SK-N-SH (cell line): ENCODE data around the gene SDCCAG8. TPM values are rescaled to one million over a fixed set of nuclear protein-coding genes. Genes with fewer than 3 reads are reported as not detected.

Source experiments
- CTCF ChIA-PET: fragments of 300-600, 350-600 bp; formaldehyde crosslinking; extraction: SDS; loops from one replicate; lab custom pipeline; 2021; lab: Yijun Ruan, JAX
- POLR2A ChIA-PET: fragments of 350-600 bp; sonication (Branson Sonifier 250); formaldehyde crosslinking; extraction: SDS; loops from one replicate; lab custom pipeline; 2020; ENCODE audit warnings: antibody characterized with exemption, inconsistent platforms; lab: Yijun Ruan, JAX
- DNase-seq: peaks from one replicate; pipeline ENCODE4 v3.0.0; 2012
- H2AFZ ChIP-seq: fragments of 200-600 bp; sonication (generic); 2 replicates; pipeline ENCODE4 v1.8.1; 2016; ENCODE audit warnings: antibody characterized with exemption, mild to moderate bottlenecking, low read depth
- H3F3A ChIP-seq: fragments of 200-600 bp; sonication (generic); replicated peaks from 2 replicates; pipeline ENCODE3; 2016; ENCODE audit warnings: antibody characterized with exemption, mild to moderate bottlenecking; ENCODE audit not compliant: insufficient read depth
- H3K27ac ChIP-seq, 2 experiments: fragments of 200-500 bp in 1 of 2; fragments of 200-600 bp in 1 of 2; sonication (Bioruptor generic) in 1 of 2; sonication (generic), shearing (Covaris generic) in 1 of 2; 2 replicates each; pipeline versions ENCODE4 v1.5.1 to v1.6.1; 2014 to 2016; ENCODE audit warnings: low read depth in 2 of 2, inconsistent platforms in 1 of 2, low read length in 1 of 2, mild to moderate bottlenecking in 1 of 2, mixed read lengths in 1 of 2
- H3K27me3 ChIP-seq: fragments of 200-600 bp; sonication (generic), shearing (Covaris generic); 2 replicates; pipeline ENCODE4 v1.6.1; 2016; ENCODE audit warnings: mixed run types; ENCODE audit not compliant: insufficient read depth
- H3K36me3 ChIP-seq, 2 experiments: fragments of 200-500 bp in 1 of 2; fragments of 200-600 bp in 1 of 2; sonication (Bioruptor generic) in 1 of 2; sonication (generic) in 1 of 2; replicated peaks in 1 of 2; 2 replicates each; pipeline versions ENCODE3 to v1.5.1; 2014 to 2016; ENCODE audit warnings: low read length in 1 of 2, mild to moderate bottlenecking in 1 of 2; ENCODE audit not compliant: insufficient read depth in 2 of 2, control insufficient read depth in 1 of 2
- H3K4me1 ChIP-seq, 2 experiments: fragments of 200-500 bp in 1 of 2; fragments of 200-600 bp in 1 of 2; sonication (Bioruptor generic) in 1 of 2; sonication (generic), shearing (Covaris generic) in 1 of 2; 2 replicates each; pipeline versions ENCODE4 v1.5.1 to v1.6.1; 2014 to 2016; ENCODE audit warnings: low read depth in 1 of 2, low read length in 1 of 2, mixed run types in 1 of 2; ENCODE audit not compliant: insufficient read depth in 2 of 2, control insufficient read depth in 1 of 2
- H3K4me2 ChIP-seq: fragments of 200-600 bp; sonication (generic), shearing (Covaris generic); 2 replicates; pipeline ENCODE4 v1.6.1; 2017; ENCODE audit warnings: mixed run types
- H3K4me3 ChIP-seq, 2 experiments: fragments of 200-500 bp in 1 of 2; fragments of 200-600 bp in 1 of 2; sonication (Bioruptor generic) in 1 of 2; sonication (generic), shearing (Covaris generic) in 1 of 2; 2 replicates each; pipeline versions ENCODE4 v1.5.1 to v1.8.1; 2014 to 2016; ENCODE audit warnings: low read depth in 2 of 2, inconsistent platforms in 1 of 2, low read length in 1 of 2, mild to moderate bottlenecking in 1 of 2, mixed read lengths in 1 of 2, moderate library complexity in 1 of 2
- H3K79me2 ChIP-seq: fragments of 200-600 bp; sonication (generic); 2 replicates; pipeline ENCODE4 v1.8.1; 2017; ENCODE audit warnings: mild to moderate bottlenecking; ENCODE audit not compliant: insufficient read depth
- H3K9ac ChIP-seq: fragments of 200-600 bp; sonication (generic); 2 replicates; pipeline ENCODE4 v1.6.1; 2017; ENCODE audit warnings: mixed run types
- H3K9me2 ChIP-seq: fragments of 200-600 bp; sonication (generic); 2 replicates; pipeline ENCODE4 v1.6.1; 2017; ENCODE audit warnings: mixed run types
- H3K9me3 ChIP-seq: fragments of 200-600 bp; sonication (generic); 2 replicates; pipeline ENCODE4 v1.6.1; 2017; ENCODE audit warnings: mixed run types, mild to moderate bottlenecking, moderate library complexity
- H4K20me1 ChIP-seq: fragments of 200-600 bp; sonication (generic); 2 replicates; pipeline ENCODE4 v1.6.1; 2017; ENCODE audit warnings: mild to moderate bottlenecking, mixed run types; ENCODE audit not compliant: insufficient read depth
- CTCF ChIP-seq: fragments of 200-600 bp; sonication (generic); IDR thresholded peaks from 2 replicates; pipeline ENCODE4 v1.6.1; 2017; ENCODE audit warnings: antibody characterized with exemption, mild to moderate bottlenecking, moderate library complexity
- EP300 ChIP-seq, 2 experiments: IDR thresholded peaks; 2 replicates each; pipeline versions ENCODE4 v1.4.0 to v1.6.1; 2012; ENCODE audit warnings: borderline replicate concordance in 1 of 2, low read depth in 1 of 2, low read length in 1 of 2
- FOSL2 ChIP-seq: IDR thresholded peaks from 2 replicates; pipeline ENCODE4 v1.4.0; 2012; ENCODE audit warnings: low read depth, mild to moderate bottlenecking, moderate library complexity, borderline replicate concordance
- FOXJ3 ChIP-seq: sonication (generic); formaldehyde crosslinking; IDR thresholded peaks from 2 replicates; pipeline ENCODE4 v1.5.1; 2020; ENCODE audit warnings: mild to moderate bottlenecking, missing genetic modification reagents
- IRF3 ChIP-seq: fragments of 150-350 bp; IDR thresholded peaks from 2 replicates; pipeline ENCODE4 v1.6.1; 2016; ENCODE audit warnings: mild to moderate bottlenecking, low read depth, low read length
- JUND ChIP-seq: IDR thresholded peaks from 2 replicates; pipeline ENCODE4 v1.4.0; 2012
- MAX ChIP-seq: IDR thresholded peaks from 2 replicates; pipeline ENCODE4 v1.4.0; 2012; ENCODE audit warnings: low read depth
- NFIC ChIP-seq: IDR thresholded peaks from 2 replicates; pipeline ENCODE4 v1.4.0; 2012; ENCODE audit warnings: borderline replicate concordance
- POLR2AphosphoS5 ChIP-seq: IDR thresholded peaks from 2 replicates; pipeline ENCODE4 v1.6.1; 2012; ENCODE audit warnings: low read depth, low read length
- RCOR1 ChIP-seq: fragments of 150-350 bp; IDR thresholded peaks from 2 replicates; pipeline ENCODE4 v1.6.1; 2017; ENCODE audit warnings: antibody characterized with exemption, low read length
- SIN3A ChIP-seq: IDR thresholded peaks from 2 replicates; pipeline ENCODE4 v1.6.1; 2012; ENCODE audit warnings: low read depth, mild to moderate bottlenecking, low read length, moderate library complexity, borderline replicate concordance
- TCF12 ChIP-seq: IDR thresholded peaks from 2 replicates; pipeline ENCODE4 v1.4.0; 2012
- TEAD4 ChIP-seq: IDR thresholded peaks from 2 replicates; pipeline ENCODE4 v1.4.0; 2012; ENCODE audit warnings: mild to moderate bottlenecking, borderline replicate concordance; ENCODE audit not compliant: insufficient read depth
- USF1 ChIP-seq: IDR thresholded peaks from 2 replicates; pipeline ENCODE4 v1.4.0; 2012; ENCODE audit warnings: low read depth, borderline replicate concordance
- ZBTB33 ChIP-seq: IDR thresholded peaks from 2 replicates; pipeline ENCODE4 v1.4.0; 2012; ENCODE audit warnings: low read depth, borderline replicate concordance
- WGBS: methylation state at CpG from one replicate; pipeline ENCODE4 v1.1.6; 2017; ENCODE audit warnings: low lambda C conversion rate; 5-methylcytosine and 5-hydroxymethylcytosine counted together
- polyA plus RNA-seq, 3 experiments: library from polyadenylated mRNA; depleted of rRNA; stranded (reverse); fragments of >200 nt; gene quantifications; 2 replicates each; pipeline ENCODE4 v1.2.3, GENCODE V29; 2012

SDCCAG8 gene
- polyA plus RNA-seq, 1 of the 3 experiments (the other 2 are of a cell fraction), result 22.7 TPM

GRCh38 chr1:243233908-243234307 is 21.9 kb upstream of the SDCCAG8 start:
- ChIA-PET POLR2A (no interaction called here), CTCF (no interaction called here)
- Histone ChIP-seq H3K27me3 (no peaks in the 10 kb centered on the region), H3K4me3 (no peak overlapping the region), H3K4me2 (no peak overlapping the region), H3K27ac (peak overlapping the region; percentile 44 to 47; a peak in 2 of 4 replicates), H4K20me1 (peaks cover 96% of the 10 kb centered on the region), H3K79me2 (peaks cover 100% of the 10 kb centered on the region), H3F3A (peaks cover 62% of the 10 kb centered on the region), H3K4me1 (peaks cover 0 to 15% of the 10 kb centered on the region in 2 experiments; a peak in 2 of 4 replicates), H3K36me3 (peaks cover 16 to 81% of the 10 kb centered on the region in 2 experiments), H3K9ac (no peak overlapping the region), H2AFZ (no peak overlapping the region), H3K9me2 (no peaks in the 10 kb centered on the region), H3K9me3 (peaks cover 26% of the 10 kb centered on the region)
- 79% methylated on average over 2 of the region's 2 CpGs for WGBS
- TF ChIP-seq EP300 (IDR thresholded peaks at IDR 0.05; ENCODE audit: borderline replicate concordance in 1 of 2, low read depth in 1 of 2, low read length in 1 of 2), result no peak
- 0 out of 2 replicates have a peak, but pooled peaks have one; percentile 12 for TF ChIP-seq POLR2AphosphoS5
- no peak for TF ChIP-seq IRF3
- no peak for TF ChIP-seq TEAD4
- TF ChIP-seq JUND, result peak; percentile 47; the same call in 1 of the 2 replicates
- no peak for TF ChIP-seq SIN3A
- TF ChIP-seq FOSL2, result peak; percentile 36; the same call in 1 of the 2 replicates
- no peak for TF ChIP-seq MAX
- TF ChIP-seq TCF12, result peak; percentile 83
- TF ChIP-seq USF1, result no peak
- TF ChIP-seq RCOR1, result no peak
- no peak for TF ChIP-seq CTCF
- TF ChIP-seq NFIC, result peak; percentile 6; the same call in 1 of the 2 replicates
- no peak for TF ChIP-seq FOXJ3 (CRISPR knock-in tag)
- TF ChIP-seq ZBTB33, result no peak
- DNase-seq, result no peak
